ENCODE results near the gene GNG3.

DNA sequence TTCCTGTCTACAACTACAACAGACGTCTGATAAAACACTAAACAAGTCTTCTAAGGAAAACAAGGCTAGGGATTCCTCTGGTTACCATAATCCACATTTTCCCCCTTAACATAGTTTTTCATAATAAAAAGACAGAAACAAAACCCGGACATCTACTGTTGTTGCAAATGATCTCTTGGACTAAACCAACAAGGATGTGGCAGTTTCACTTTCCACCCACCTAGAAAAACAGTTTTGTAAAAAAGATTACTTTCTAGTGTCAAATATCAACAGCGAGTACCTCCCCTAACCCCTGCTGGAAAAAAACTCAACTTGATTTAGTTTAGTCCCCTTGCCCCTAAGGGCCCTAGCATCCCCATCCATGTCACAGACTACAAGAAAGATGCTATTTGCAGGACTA lies 5.4 kb downstream of the GNG3 start:
- TF ChIP-seq CTCF (IDR thresholded peaks at IDR 0.05; ENCODE audit: control extremely low read depth in 1 of 3, insufficient read depth in 1 of 3, low read depth in 1 of 3, low read length in 3 of 3) (no peak), POLR2A (IDR thresholded peaks at IDR 0.05; ENCODE audit: control extremely low read depth in 1 of 2, low read depth in 2 of 2, low read length in 2 of 2) (no peak), CBX8 (IDR thresholded peaks at IDR 0.05; ENCODE audit: borderline replicate concordance, low read depth, low read length) (no peak)
